ENCODE results near the gene SNU13.
"Not testable (repeated sequence)": the region's sequence is repeated elsewhere in the genome, so short reads cannot be mapped to it uniquely, and the experiment has no call there.

The SNU13 gene

GRCh38 chr22:41676134-41676533 lies 12.5 kb downstream of the SNU13 start:
- no peak for DNase-seq

DNA sequence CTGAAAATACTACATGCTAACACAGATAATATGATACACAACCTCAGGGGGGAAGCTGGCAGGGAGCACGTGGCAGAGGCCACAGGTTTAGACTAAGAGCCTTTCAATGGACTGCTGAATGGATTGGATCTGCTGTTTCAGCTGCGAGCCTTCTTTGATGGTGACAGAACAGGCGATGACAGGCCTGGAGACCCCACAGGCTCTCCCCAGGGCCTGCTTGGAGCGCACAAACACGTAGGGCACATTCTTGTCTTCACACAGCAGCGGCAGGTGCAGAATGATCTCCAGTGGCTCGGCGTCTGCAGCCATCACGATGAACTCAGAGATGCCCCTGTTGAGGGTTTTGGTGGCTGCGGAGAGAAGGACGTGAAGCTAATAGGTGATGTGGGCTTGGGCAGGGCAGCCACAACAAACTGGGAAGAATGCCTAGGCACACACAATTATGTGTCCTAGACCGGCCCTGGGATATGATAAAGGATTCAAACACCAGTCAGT lies 13.8 kb downstream of the SNU13 start:
- DNase-seq = no peak

DNA sequence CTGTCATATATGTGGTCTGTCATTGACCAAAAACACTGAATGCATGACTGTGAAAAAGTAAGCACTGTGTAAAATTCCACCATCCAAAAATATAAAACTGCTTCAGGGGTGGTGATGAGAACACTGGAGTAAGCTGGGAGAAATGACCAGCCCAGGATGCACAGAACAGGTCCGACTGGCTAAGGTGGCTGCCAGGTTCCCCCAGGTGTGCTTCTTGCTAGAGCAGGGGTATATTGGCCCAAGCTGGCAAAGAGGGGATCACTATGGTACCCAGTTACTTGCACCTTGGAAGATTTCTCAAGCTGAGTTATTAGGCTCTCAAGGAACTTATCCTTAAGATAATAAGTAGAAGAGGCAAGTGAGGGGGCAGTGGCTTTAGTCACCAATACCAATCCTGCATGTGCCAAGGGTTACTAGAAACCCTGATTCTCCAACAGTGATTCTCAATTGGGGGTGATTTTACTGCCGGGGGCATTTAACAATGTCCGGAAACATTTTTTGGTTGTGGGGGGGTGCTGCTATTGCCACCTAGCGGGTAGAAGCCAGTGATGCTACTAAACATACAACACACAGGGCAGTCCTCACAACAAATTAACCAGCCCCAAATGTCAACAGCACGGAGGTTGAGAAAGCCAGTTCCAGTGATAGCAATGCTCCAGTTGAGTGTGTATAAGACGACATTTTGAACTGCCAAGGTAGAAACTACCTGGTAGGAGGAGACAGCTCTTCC lies 15.7 kb downstream of the SNU13 start:
- peak in 1 of 2 donors; percentile 21 for DNase-seq

DNA sequence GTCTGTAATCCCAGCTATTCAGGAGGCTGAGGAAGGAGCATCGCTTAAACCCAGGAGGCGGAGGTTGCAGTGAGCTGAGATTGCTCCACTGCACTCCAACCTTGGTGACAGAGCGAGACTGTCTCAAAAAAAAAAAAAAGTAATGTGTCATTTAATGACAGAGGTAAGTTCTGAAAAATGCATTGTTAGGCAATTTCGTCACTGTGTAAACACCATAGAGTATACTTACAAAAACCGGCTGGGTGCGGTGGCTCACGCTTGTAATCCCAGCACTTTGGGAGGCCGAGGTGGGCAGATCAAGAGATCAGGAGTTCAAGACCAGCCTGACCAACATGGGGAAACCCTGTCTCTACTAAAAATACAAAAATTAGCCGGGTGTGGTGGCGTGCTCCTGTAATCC lies 16.6 kb downstream of the SNU13 start:
- DNase-seq = not testable (repeated sequence)

- DNase-seq = no peak
Observed at GRCh38 chr22:41668971-41669911, 19.4 kb downstream of the SNU13 start.

DNA sequence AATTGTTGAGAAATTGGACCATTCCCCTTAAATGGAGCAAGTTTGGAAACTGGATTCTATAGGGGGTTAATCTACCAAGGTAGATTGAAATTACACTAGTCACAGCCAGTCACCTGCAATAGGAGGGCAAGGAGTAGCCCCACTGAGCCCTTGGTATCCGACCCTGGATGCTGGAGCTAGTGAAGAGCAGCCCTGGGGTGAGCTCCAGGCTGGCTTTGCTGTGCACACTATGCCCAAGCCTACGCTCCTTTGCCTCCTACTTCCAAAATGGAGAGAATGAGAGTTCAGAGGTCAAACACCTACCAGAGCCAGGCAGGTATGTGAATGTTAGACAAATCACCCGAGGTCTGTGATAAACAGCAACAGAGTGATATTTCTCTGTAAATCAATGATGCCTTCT lies 23.7 kb downstream of the SNU13 start:
- DNase-seq = no peak

DNA sequence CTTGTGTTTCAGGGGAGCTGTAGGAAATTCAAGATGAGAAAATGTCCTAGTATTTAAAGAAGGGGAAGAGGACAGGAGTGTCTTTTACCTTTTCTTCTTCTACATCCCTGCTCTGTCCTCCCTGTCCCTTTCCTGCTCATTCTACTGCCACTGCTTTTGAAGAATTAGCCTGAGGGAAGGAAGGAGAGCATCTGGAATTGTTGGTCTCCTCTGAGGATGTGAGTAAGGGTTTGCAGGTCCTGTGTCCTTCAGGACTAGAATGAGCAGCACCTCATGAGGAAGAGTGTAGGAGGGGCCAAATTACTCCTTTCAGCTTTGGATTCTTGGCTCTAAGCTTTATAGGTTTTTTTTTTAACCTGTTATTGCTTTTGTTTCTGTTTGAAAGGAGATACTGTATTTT lies 24.2 kb downstream of the SNU13 start:
- DNase-seq = no peak

- not testable (repeated sequence) for DNase-seq
Observed at GRCh38 chr22:41663594-41663993, 25.1 kb downstream of the SNU13 start.

- no peak for DNase-seq
Observed at GRCh38 chr22:41661713-41662112, 27.0 kb downstream of the SNU13 start.

DNA sequence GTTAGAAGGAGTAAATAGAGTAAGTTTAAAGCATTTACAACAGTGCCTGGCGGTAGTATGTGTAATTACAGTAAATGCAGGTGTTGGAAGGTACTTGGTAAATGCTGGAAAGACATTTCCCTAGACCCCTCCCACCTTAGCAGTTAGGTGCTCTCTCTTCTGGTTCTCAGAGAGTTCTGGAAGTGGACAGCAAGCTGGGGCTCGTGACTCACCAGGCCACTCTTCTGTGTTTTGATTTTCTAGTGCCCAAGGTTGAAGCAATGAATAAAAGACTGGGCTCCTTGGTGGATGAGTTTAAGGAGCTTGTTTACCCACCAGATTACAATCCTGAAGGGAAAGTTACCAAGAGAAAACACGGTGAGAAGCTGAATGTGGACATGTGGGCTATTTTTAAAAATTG lies 27.6 kb downstream of the SNU13 start:
- DNase-seq = no peak

DNA sequence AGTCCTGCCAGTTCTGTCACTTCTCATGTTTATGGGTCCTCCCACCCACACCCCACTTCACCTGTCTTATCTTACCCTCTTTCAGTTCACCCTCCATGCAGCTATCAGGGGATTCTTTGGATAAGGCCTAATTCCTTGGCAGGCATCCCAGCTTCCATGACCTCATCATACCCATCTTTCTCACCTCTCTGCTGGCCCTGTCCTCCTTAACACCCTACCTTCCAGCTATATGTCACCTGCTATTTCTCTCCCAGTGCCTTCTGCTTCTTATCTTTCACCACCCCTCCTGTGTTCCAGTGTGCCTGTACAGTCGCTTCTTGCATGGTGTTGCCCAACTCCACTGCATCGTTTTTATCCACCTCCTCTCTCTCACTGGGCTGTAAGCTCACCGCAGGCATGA lies 28.3 kb downstream of the SNU13 start:
- DNase-seq = no peak

- DNase-seq = no peak
Observed at GRCh38 chr22:41659941-41660340, 28.7 kb downstream of the SNU13 start.

GRCh38 chr22:41658869-41659268 lies 29.8 kb downstream of the SNU13 start:
- no peak for DNase-seq

DNA sequence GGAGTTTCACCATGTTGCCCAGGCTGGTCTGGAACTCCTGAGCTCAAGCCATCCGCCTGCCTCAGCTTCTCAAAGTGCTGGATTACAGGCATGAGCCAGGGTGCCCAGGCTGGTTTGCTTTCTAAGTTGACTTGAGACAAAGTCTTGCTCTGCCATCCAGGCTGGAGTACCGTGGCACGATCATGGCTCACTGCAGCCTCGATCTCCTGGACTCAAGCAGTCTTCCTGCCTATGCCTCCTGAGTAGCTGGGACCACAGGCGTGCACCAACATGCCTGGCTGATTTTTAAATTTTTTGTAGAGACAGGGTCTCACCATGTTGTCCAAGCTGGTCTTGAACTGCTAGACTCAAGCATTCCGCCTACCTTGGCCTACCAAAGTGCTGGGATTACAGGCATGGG lies 31.0 kb downstream of the SNU13 start:
- no peak for DNase-seq

DNA sequence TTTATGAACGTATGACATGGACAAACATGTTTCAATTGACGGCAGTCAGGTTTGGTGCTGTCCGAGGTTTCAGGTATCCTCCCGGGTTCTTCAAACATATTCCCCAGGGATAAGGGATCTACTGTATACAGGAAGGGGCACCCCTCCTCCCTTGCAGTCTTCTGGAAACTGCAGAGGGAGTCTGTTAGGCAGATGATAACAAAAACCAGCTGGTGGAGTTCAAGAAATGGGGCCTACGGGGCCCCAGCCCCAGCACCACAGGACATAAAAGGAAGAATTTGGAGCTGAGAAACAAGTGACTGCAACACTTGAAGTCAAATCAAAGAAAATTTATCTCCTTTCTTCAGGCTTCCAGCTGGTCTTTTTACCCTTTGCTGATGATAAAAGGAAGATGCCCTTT lies 32.1 kb downstream of the SNU13 start:
- DNase-seq = no peak

- no peak for DNase-seq
Observed at GRCh38 chr22:41654322-41654721, 34.3 kb downstream of the SNU13 start.

DNA sequence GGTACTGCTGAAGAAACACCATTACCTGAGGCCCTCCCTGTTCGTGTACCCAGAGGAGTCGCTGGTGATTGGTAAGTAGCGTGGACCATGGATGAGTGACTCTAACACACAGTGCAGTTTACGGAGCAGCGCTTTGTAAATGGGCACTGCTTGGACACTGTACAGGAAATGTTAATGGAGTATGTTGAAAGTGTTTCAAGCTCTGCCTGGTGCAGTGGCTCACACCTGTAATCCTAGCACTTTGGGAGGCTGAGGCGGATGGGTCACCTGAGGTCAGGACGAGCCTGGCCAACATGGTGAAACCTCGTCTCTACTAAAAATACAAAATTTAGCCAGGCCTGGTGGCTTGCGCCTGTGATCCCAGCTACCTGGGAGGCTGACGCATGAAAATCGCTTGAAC lies 37.8 kb downstream of the SNU13 start:
- no peak for DNase-seq

DNA sequence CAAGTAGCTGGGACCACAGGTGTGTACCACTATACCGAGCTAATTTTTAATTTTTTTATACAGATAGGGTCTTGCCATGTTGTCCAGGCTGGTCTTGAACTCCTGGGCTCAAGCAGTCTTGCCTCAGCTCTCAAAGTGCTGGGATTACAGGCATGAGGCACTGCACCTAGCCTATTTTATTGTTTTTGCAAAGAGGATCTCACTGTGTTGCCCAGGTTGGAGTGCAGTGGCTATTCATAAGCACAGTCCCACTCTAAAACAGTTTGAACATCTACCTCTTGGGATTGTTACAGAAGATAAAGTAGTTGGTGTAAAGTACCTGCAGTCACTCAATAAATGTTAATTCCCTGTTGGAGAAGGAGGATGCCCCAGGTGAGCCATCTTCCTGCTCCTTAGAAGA lies 38.4 kb downstream of the SNU13 start:
- DNase-seq = no peak

DNA sequence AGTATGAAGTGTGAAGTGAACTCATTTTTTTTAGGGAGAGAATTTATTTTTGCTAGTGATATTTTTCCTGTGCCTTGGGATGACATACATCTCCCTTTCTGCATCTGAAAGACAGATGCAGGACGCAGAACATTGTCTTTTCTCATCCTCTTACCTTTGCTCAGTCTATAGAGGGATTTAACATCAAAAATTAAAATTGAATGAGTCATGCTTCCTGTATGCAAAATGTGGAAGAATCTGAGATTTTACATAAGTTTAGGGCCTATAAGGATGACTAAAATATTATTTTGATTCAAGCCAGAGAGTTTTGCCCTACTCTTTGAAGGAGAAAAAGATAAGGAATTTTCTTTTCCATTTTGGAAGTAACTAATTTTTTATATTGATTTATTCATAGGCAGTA lies 40.2 kb downstream of the SNU13 start:
- DNase-seq = no peak

GRCh38 chr22:41647771-41648170 lies 40.9 kb downstream of the SNU13 start:
- DNase-seq = no peak

GRCh38 chr22:41642331-41643110 lies 46.1 kb downstream of the SNU13 start:
- no peak for DNase-seq

- DNase-seq = no peak
Observed at GRCh38 chr22:41641854-41642253, 46.8 kb downstream of the SNU13 start.

DNA sequence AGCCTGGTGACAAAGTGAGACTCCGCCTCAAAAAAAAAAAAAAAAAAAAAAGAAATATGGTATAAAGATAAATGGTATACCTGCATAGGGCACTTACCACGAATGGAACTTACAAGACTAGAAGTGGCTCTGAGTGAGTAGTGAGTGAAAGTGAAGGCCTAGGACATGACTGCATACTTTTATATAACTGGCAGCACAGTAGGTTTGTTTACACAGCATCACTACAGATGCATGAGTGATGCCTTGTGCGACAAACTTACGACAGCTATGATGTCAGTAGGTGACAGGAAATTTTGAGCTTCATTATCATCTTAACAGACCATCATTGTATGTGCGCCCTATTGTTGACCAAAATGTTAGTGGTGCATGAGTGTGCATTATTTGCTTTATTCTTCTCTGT lies 49.9 kb downstream of the SNU13 start:
- DNase-seq = no peak

Data from CD4-positive, alpha-beta T cell treated with Interferon alpha-2 for 1 hour (primary cell).